ENCODE results near the gene PREB.

- TF ChIP-seq EZH2phosphoT487 (IDR thresholded peaks at IDR 0.05; ENCODE audit: borderline replicate concordance, low read depth, low read length) (no peak), CTCF (conservative IDR thresholded peaks at IDR 0.05; ENCODE audit: low read length) (no peak)
These were observed 493 bp upstream of the PREB start for GRCh38 chr2:27134781-27135477.
